Esophagus (tissue), 2 donors: ENCODE data around the gene MMP26. TPM values are rescaled to one million over a fixed set of nuclear protein-coding genes. Genes with fewer than 3 reads are reported as not detected.
"Not testable (repeated sequence)": the region's sequence is repeated elsewhere in the genome, so short reads cannot be mapped to it uniquely, and the experiment has no call there.

ENCODE experiments used
- H3K27ac ChIP-seq, 2 donors: one replicate each; pipeline ENCODE4 v1.5.1; 2013; ENCODE audit warnings: low read depth in 2 of 2, mild to moderate bottlenecking in 2 of 2, inconsistent platforms in 1 of 2, low read length in 1 of 2, moderate library complexity in 1 of 2
- H3K27me3 ChIP-seq, 2 donors: one replicate each; pipeline ENCODE4 v1.6.1; 2013; ENCODE audit warnings: low read length in 2 of 2, control low read depth in 1 of 2, mild to moderate bottlenecking in 1 of 2; ENCODE audit not compliant: insufficient read depth in 2 of 2, control insufficient read depth in 1 of 2
- H3K36me3 ChIP-seq, 2 donors: one replicate each; pipeline ENCODE4 v1.6.1; 2013; ENCODE audit warnings: low read length in 1 of 2; ENCODE audit not compliant: control insufficient read depth in 2 of 2, insufficient read depth in 2 of 2
- H3K4me1 ChIP-seq, 2 donors: one replicate each; pipeline ENCODE4 v1.6.1; 2013; ENCODE audit warnings: low read length in 1 of 2; ENCODE audit not compliant: control insufficient read depth in 2 of 2, insufficient read depth in 2 of 2
- H3K4me3 ChIP-seq, 2 donors: one replicate each; pipeline ENCODE4 v1.5.1; 2013; ENCODE audit warnings: low read length in 2 of 2, mild to moderate bottlenecking in 2 of 2, low read depth in 1 of 2, moderate library complexity in 1 of 2
- H3K9me3 ChIP-seq, 2 donors: one replicate each; pipeline ENCODE4 v1.6.1; 2013; ENCODE audit warnings: mild to moderate bottlenecking in 2 of 2, low read depth in 1 of 2, low read length in 1 of 2, moderate library complexity in 1 of 2; ENCODE audit not compliant: control insufficient read depth in 2 of 2, insufficient read depth in 1 of 2
- WGBS, 2 donors: extraction: QIAGEN DNeasy Blood & Tissue Kit; methylation state at CpG; one replicate each; pipeline ENCODE4 v1.1.7; 2013; 5-methylcytosine and 5-hydroxymethylcytosine counted together
- polyA plus RNA-seq, 2 donors: library from polyadenylated mRNA; stranded (reverse); fragments of 200-250 nt; gene quantifications; one replicate each; pipeline ENCODE4 v1.2.3, GENCODE V29; 2013
- donor health status: healthy with polysubstance abuse.
- donor health status: Bipolar disorder and iron deficiency.

Gene MMP26
- polyA plus RNA-seq, 2 donors, result not detected

- H3K27ac ChIP-seq, result no peak overlapping the region
- H3K4me3 ChIP-seq, result no peak overlapping the region
- no peaks in the 10 kb centered on the region for H3K36me3 ChIP-seq
- peaks cover 0 to 2% of the 10 kb centered on the region in 2 donors for H3K9me3 ChIP-seq
- 31 to 37% methylated on average over 1 of the region's 1 CpG for WGBS, 2 donors
- H3K27me3 ChIP-seq, result no peaks in the 10 kb centered on the region
- no peaks in the 10 kb centered on the region for H3K4me1 ChIP-seq
Observed at GRCh38 chr11:4713241-4713640, 8.7 kb downstream of the MMP26 start.

- H3K9me3 ChIP-seq, result peaks cover 0 to 2% of the 10 kb centered on the region in 2 donors
- 72 to 79% methylated on average over 5 of the region's 5 CpGs for WGBS, 2 donors
Observed at GRCh38 chr11:4714300-4714699, 9.7 kb downstream of the MMP26 start.

GRCh38 chr11:4722616-4723534 is 18.3 kb downstream of the MMP26 start:
- H3K36me3 ChIP-seq, H3K27me3 ChIP-seq, H3K4me3 ChIP-seq, H3K9me3 ChIP-seq, H3K4me1 ChIP-seq, H3K27ac ChIP-seq: not testable (repeated sequence)
- WGBS, 2 donors, result 91 to 92% methylated on average over 33 of the region's 33 CpGs

More at GRCh38 chr11:4714300-4714699, 9.7 kb downstream of the MMP26 start:
- H3K27me3 ChIP-seq, result no peaks in the 10 kb centered on the region
- H3K4me1 ChIP-seq, result no peaks in the 10 kb centered on the region
- no peaks in the 10 kb centered on the region for H3K36me3 ChIP-seq
- no peak overlapping the region for H3K27ac ChIP-seq
- no peak overlapping the region for H3K4me3 ChIP-seq

GRCh38 chr11:4727171-4727570 is 22.6 kb downstream of the MMP26 start:
- 84 to 91% methylated on average over 2 of the region's 2 CpGs for WGBS, 2 donors

GRCh38 chr11:4740735-4741134 is 36.2 kb downstream of the MMP26 start:
- no peaks in the 10 kb centered on the region for H3K9me3 ChIP-seq
- H3K27ac ChIP-seq, result no peak overlapping the region
- H3K4me3 ChIP-seq, result no peak overlapping the region
- 81 to 83% methylated on average over 2 of the region's 2 CpGs for WGBS, 2 donors
- no peaks in the 10 kb centered on the region for H3K27me3 ChIP-seq
- H3K4me1 ChIP-seq, result no peaks in the 10 kb centered on the region
- no peaks in the 10 kb centered on the region for H3K36me3 ChIP-seq

More at GRCh38 chr11:4727171-4727570, 22.6 kb downstream of the MMP26 start:
- Histone ChIP-seq H3K27me3 (no peaks in the 10 kb centered on the region), H3K9me3 (peaks cover 0 to 4% of the 10 kb centered on the region in 2 donors), H3K36me3 (no peaks in the 10 kb centered on the region), H3K4me3 (no peak overlapping the region), H3K27ac (no peak overlapping the region), H3K4me1 (no peaks in the 10 kb centered on the region)

- 64 to 69% methylated on average over 6 of the region's 6 CpGs for WGBS, 2 donors
Observed at GRCh38 chr11:4748438-4748837, 43.9 kb downstream of the MMP26 start.

GRCh38 chr11:4751201-4751600 is 46.6 kb downstream of the MMP26 start:
- H3K4me3 ChIP-seq, result no peak overlapping the region
- no peak overlapping the region for H3K27ac ChIP-seq
- no peaks in the 10 kb centered on the region for H3K4me1 ChIP-seq
- H3K27me3 ChIP-seq, result no peaks in the 10 kb centered on the region
- no peaks in the 10 kb centered on the region for H3K9me3 ChIP-seq
- H3K36me3 ChIP-seq, result no peaks in the 10 kb centered on the region
- 76 to 85% methylated on average over 1 of the region's 1 CpG for WGBS, 2 donors

More at GRCh38 chr11:4748438-4748837, 43.9 kb downstream of the MMP26 start:
- Histone ChIP-seq H3K4me1 (no peaks in the 10 kb centered on the region), H3K36me3 (no peaks in the 10 kb centered on the region), H3K27ac (no peak overlapping the region), H3K4me3 (no peak overlapping the region), H3K9me3 (no peaks in the 10 kb centered on the region), H3K27me3 (no peaks in the 10 kb centered on the region)

Other genes with a start within 250 kb of the MMP26 start
- not detected for gene OR52K1, start 222.1 kb upstream of the MMP26 start, polyA plus RNA-seq
- not detected for gene OR52M1, start 159.6 kb upstream of the MMP26 start, polyA plus RNA-seq
- not detected for gene OR52I2, start 123.0 kb upstream of the MMP26 start, polyA plus RNA-seq
- gene OR52I1, start 110.7 kb upstream of the MMP26 start, polyA plus RNA-seq, result not detected
- 1 to 10 TPM; 3.0 to 3.7 TPM for gene TRIM68, start 96.6 kb upstream of the MMP26 start, polyA plus RNA-seq
- gene OR51D1, start 67.3 kb upstream of the MMP26 start, polyA plus RNA-seq, result not detected
- under 1 TPM; 0.04 to 0.06 TPM for gene OR51E1, start 60.8 kb upstream of the MMP26 start, polyA plus RNA-seq
- under 1 TPM in 1 of 2 donors, not detected in 1; 0.02 TPM for gene OR51E2, start 6.9 kb upstream of the MMP26 start, polyA plus RNA-seq
- not detected for gene OR51F1, start 65.2 kb downstream of the MMP26 start, polyA plus RNA-seq
- gene OR52R1, start 99.6 kb downstream of the MMP26 start, polyA plus RNA-seq, result not detected
- not detected for gene OR51F2, start 116.5 kb downstream of the MMP26 start, polyA plus RNA-seq
- not detected for gene OR51S1, start 144.4 kb downstream of the MMP26 start, polyA plus RNA-seq
- not detected for gene OR51T1, start 177.1 kb downstream of the MMP26 start, polyA plus RNA-seq
- not detected for gene OR51A7, start 199.0 kb downstream of the MMP26 start, polyA plus RNA-seq
- gene OR51G2, start 214.6 kb downstream of the MMP26 start, polyA plus RNA-seq, result not detected
- not detected for gene OR51G1, start 219.6 kb downstream of the MMP26 start, polyA plus RNA-seq
- gene OR51A4, start 242.8 kb downstream of the MMP26 start, polyA plus RNA-seq, result not detected